GM10248 (cell line): Measurements from ENCODE around the gene SELENOM.

Experiments
- CTCF ChIA-PET: fragments of 300-600 bp; sonication (Branson Sonifier 250); formaldehyde crosslinking; extraction: SDS; loops from one replicate; lab custom pipeline; 2021; ENCODE audit warnings: antibody characterized with exemption; lab: Yijun Ruan, JAX
- POLR2A ChIA-PET: fragments of 350-650 bp; sonication (Branson Sonifier 250); formaldehyde crosslinking; extraction: SDS; loops from one replicate; lab custom pipeline; 2020; ENCODE audit warnings: antibody characterized with exemption; lab: Yijun Ruan, JAX
- DNase-seq: peaks from one replicate; pipeline ENCODE4 v3.0.0; 2012; ENCODE audit errors: extremely low spot score
- TF ChIP-seq, protein P1 (sequence below): IDR thresholded peaks from 2 replicates; pipeline ENCODE4 v1.5.1; 2012; ENCODE audit warnings: mild to moderate bottlenecking, low read depth; ENCODE audit errors: extremely low read depth, missing control alignments, control extremely low read depth

The SELENOM gene

DNA sequence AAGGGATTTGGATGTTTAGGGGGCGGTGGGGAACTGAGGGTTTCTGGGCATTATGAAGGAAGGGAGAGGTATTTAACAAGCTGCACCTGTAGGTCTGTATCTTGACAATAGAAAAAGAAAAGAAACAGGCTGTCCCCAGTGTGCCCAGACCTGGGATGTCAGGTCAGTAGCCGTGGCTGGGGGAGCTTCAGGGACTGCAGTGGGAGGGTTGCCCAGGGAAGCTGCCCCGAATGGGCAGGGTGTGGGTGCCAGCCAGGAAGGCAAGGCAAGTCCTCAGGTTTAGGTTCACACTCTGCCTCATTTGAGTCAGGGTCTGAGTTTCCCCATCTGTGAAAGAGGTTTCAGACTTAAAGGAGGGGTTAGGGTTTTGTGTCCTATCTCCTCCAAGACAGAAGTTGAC is 16.9 kb upstream of the SELENOM start:
- ChIA-PET CTCF (interaction anchor here (1.1 to 1.2 kb wide), 2 partner anchors 16 to 108 kb away, joined by 3 read pairs; no protein-coding TSS in a partner anchor), POLR2A (no interaction called here)
- DNase-seq, result no peak
- TF ChIP-seq, protein P1, sequence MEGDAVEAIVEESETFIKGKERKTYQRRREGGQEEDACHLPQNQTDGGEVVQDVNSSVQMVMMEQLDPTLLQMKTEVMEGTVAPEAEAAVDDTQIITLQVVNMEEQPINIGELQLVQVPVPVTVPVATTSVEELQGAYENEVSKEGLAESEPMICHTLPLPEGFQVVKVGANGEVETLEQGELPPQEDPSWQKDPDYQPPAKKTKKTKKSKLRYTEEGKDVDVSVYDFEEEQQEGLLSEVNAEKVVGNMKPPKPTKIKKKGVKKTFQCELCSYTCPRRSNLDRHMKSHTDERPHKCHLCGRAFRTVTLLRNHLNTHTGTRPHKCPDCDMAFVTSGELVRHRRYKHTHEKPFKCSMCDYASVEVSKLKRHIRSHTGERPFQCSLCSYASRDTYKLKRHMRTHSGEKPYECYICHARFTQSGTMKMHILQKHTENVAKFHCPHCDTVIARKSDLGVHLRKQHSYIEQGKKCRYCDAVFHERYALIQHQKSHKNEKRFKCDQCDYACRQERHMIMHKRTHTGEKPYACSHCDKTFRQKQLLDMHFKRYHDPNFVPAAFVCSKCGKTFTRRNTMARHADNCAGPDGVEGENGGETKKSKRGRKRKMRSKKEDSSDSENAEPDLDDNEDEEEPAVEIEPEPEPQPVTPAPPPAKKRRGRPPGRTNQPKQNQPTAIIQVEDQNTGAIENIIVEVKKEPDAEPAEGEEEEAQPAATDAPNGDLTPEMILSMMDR, result no peak

DNA sequence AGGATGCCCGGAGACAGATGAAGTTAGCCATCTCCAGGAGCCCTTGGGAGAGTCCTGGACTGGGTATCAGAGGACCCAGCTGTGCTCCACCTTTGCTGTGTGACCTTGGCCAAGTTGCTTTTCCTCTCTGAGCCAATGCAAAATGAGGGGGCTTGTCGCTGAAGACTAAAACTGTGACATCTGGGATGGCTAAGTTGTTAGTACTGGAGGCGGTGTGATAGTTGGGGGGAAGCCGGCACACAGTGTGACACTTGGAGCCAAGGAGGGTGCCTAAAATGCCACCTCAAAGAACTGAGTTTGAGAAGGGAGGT is 15.9 kb upstream of the SELENOM start:
- DNase-seq, result no peak
- TF ChIP-seq, protein P1, result no peak
- POLR2A ChIA-PET, result no interaction called here
- CTCF ChIA-PET, result no interaction called here

DNA sequence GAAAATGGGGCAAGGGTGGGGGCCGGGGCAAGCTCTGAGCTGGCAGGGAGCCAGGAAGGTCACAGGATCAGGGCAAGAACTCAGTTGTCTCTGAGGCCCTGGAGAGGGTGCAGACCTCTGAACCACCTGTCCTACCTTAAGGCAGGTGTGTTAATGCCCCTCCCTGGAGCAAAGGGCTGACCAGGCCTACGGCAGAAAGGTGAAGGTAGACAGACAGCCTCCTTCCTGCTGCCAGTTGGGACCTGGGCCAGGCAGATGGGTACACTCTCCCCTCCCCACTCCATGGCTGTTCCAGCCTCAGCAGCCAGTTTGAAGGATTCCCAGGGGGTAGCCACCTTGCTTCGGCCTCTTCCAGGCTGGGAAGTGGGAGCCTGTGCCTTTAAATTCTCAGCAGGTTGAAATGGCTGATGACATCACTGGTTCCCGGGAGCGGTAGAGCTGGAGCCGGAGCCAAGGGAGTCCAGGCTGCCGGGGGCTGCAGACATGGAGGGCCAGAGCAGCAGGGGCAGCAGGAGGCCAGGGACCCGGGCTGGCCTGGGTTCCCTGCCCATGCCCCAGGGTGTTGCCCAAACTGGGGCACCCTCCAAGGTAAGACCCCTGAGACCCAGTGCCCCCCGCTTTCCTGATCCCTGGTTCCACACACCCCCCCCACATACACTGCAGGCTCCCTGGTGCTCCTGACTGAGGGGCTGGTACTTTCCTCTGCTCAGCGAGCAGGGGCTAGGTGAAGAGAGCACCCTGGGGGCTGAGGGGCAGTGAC is 15.3 kb upstream of the SELENOM start, which contains the start of gene INPP5J:
TSS of gene INPP5J (plus strand) at position 435 of the 760 bp plus-strand sequence. CDS start at position 484, 49 bp downstream.
- no peak for DNase-seq
- ChIA-PET POLR2A (no interaction called here), CTCF (interaction anchor here (0.7 to 0.9 kb wide), 2 partner anchors 38 to 203 kb away, joined by 3 read pairs; no protein-coding TSS in a partner anchor)
- TF ChIP-seq, protein P1, result no peak

DNA sequence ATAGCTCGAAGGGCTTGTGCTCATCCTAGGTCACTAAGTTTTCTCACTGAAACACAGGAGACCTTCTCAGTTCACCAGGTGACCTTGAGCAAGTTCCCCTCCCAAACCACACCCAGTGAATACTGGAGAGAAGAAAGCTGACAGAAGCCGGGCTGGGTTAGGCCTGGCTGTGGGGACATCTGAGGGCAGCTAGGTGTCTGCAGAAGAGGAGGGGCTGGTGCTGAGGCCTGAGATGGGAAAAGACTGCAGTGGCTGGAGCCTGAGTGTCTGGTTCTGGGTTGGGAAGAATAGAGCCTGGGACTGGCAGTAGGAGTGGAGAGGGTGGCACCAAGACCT is 14.8 kb upstream of the SELENOM start:
- ChIA-PET POLR2A (no interaction called here), CTCF (interaction anchor here (0.7 to 0.9 kb wide), 2 partner anchors 37 to 202 kb away, joined by 3 read pairs; no protein-coding TSS in a partner anchor)
- DNase-seq, result no peak
- TF ChIP-seq, protein P1, result no peak

DNA sequence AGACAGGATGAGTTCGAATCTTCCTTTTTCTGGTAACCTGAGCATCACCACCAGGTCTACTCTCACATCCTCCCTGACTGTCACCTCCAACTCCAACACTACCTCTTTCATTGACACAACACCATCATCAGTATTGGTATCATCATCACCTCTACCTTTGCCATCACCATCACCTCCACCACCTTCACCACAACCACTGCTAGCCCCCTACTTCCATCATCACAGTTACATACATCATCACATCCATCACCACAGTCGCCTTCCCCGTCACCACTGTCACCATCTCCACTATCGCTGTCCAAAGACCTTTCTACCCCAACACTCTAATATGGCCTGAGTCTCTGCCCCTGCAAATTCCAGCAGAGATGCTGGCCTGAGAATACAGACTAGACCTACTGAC is 14.0 kb upstream of the SELENOM start:
- TF ChIP-seq, protein P1, result no peak
- CTCF ChIA-PET, result no interaction called here
- POLR2A ChIA-PET, result no interaction called here
- DNase-seq, result no peak

DNA sequence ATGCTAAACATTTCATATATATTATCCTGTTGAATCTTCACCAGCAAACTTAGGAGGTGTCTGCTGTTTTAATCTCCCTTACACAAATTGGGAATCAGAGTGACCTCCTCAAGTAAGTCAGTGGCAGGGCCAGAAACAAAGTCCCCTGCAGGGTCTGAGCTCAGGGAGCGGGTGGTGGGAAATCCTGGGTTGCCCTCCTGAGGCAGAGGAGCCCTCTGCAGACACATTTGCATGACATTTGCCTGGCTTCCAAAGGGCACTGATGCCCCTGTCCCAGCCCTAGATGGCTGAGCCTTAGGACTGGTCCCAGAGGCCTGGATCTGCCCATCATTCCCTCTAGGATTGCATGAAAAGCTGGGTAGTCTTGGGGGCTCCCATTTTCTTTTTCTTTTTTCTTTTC is 13.3 kb upstream of the SELENOM start:
- TF ChIP-seq, protein P1, result no peak
- ChIA-PET CTCF (no interaction called here), POLR2A (no interaction called here)
- no peak for DNase-seq
